Measurements from ENCODE around the gene PTX4. TPM values are rescaled to one million over a fixed set of nuclear protein-coding genes. Genes with fewer than 3 reads are reported as not detected.
A peak's percentile ranks its signal among the peaks of the same experiment; 100 is the strongest.

Gene PTX4
- total RNA-seq, 1 experiment from 2014 or later: not detected

DNA sequence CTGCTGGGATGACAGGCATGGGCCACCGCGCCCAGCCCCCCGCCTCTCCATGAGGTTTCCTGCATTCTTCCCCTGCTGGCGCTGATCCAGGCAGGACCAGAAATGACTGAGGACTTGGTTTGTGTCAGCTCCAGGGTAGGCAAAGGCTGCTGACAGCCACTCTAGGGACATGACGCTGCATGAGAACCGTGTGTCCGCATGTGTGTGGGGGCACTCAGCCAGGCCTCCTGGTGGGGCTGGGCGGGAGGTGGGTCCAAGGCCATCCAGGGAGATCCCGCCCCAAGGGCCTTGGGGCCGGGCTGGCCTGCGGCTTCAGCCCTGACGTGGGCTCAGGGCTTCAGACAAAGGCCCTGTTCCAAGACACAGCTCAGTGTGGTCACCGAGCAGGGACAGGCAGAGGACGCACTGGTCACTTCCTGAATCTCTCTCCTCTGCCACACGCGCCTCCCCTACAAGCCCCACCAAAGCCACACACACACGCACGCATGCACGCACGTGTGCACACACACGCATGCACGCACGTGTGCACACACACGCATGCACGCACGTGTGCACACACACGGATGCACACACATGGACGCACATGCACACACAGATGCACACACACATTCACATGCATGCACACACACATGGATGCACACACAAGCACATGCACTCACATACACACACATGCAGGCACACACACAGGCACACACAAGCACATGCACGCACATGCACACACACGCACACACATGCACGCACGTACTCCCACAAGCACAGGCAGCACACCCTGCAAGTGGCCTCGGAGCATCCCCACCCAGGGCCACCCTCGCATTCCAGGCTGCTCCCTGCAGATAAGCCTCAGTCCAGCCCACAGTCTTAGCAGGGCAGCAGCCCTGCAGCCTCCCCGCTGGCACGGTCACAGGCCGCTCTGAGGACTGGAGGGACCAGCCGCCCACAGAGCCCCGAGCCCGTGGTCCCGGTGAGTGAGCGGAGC lies 39.4 kb upstream of the PTX4 start:
- H3K79me2 ChIP-seq (ENCODE audit: insufficient read depth, low read length): no peaks in the 10 kb centered on the region
- H3K4me3 Mint-ChIP-seq: peak overlapping the region in 1 of 2 experiments; percentile 6; a peak in 1 of 5 replicates
- no peak overlapping the region for H2BK120ac ChIP-seq (ENCODE audit: low read depth, low read length, poor library complexity, severe bottlenecking)
- no peak overlapping the region for H3K4me2 ChIP-seq (ENCODE audit: insufficient read depth, insufficient read length, low read length)
- H3K27ac Mint-ChIP-seq: peak overlapping the region; percentile 70 to 93 (median 89); a peak in 4 of 7 replicates
- H3K79me1 ChIP-seq (ENCODE audit: insufficient read depth, low read depth, low read length, poor library complexity, severe bottlenecking): no peaks in the 10 kb centered on the region
- H4K8ac ChIP-seq (replicated peaks; ENCODE audit: insufficient read length, low read depth, low read length): no peak overlapping the region
- no peaks in the 10 kb centered on the region; a peak in 1 of 5 replicates for H3K9me3 Mint-ChIP-seq
- H2AFZ ChIP-seq (ENCODE audit: low read length): no peak overlapping the region
- peaks cover 0 to 4% (median 0%) of the 10 kb centered on the region in 3 experiments; a peak in 2 of 7 replicates for H3K36me3 Mint-ChIP-seq (ENCODE audit: insufficient read depth in 1 of 3, low read depth in 3 of 3)
- H2BK5ac ChIP-seq (ENCODE audit: insufficient read length, low read length): no peak overlapping the region
- no peaks in the 10 kb centered on the region; a peak in 1 of 4 replicates for H3K4me1 Mint-ChIP-seq
- no peak overlapping the region for H3K9ac ChIP-seq (ENCODE audit: extremely low read depth, insufficient read length, low read length)
- H4K20me1 ChIP-seq (ENCODE audit: control insufficient read depth, insufficient read depth, insufficient read length): no peaks in the 10 kb centered on the region
- no CpG with 5 or more reads among the region's 42 CpGs for WGBS (ENCODE audit: extremely low coverage, insufficient read length, low lambda C conversion rate)
- H3K4ac ChIP-seq (ENCODE audit: low read depth, low read length): no peak overlapping the region
- no peak overlapping the region for H4K5ac ChIP-seq (ENCODE audit: insufficient read length, low read depth, low read length)
- H3K9me3 ChIP-seq (ENCODE audit: control insufficient read depth, low read depth, low read length): no peaks in the 10 kb centered on the region
- DNase-seq: no peak
- H3K27ac ChIP-seq (ENCODE audit: insufficient read length, low read depth, low read length): no peak overlapping the region
- no peak overlapping the region for H2BK20ac ChIP-seq (ENCODE audit: low read depth, low read length, poor library complexity, severe bottlenecking)
- H3K23ac ChIP-seq (ENCODE audit: insufficient read length, low read depth, low read length): no peak overlapping the region
- TF ChIP-seq, protein P1, sequence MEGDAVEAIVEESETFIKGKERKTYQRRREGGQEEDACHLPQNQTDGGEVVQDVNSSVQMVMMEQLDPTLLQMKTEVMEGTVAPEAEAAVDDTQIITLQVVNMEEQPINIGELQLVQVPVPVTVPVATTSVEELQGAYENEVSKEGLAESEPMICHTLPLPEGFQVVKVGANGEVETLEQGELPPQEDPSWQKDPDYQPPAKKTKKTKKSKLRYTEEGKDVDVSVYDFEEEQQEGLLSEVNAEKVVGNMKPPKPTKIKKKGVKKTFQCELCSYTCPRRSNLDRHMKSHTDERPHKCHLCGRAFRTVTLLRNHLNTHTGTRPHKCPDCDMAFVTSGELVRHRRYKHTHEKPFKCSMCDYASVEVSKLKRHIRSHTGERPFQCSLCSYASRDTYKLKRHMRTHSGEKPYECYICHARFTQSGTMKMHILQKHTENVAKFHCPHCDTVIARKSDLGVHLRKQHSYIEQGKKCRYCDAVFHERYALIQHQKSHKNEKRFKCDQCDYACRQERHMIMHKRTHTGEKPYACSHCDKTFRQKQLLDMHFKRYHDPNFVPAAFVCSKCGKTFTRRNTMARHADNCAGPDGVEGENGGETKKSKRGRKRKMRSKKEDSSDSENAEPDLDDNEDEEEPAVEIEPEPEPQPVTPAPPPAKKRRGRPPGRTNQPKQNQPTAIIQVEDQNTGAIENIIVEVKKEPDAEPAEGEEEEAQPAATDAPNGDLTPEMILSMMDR (conservative IDR thresholded peaks at IDR 0.05): no peak
- H2BK12ac ChIP-seq (ENCODE audit: insufficient read length, low read depth, low read length): no peak overlapping the region
- H3K27me3 ChIP-seq (ENCODE audit: insufficient read depth, low read length): no peaks in the 10 kb centered on the region
- no peaks in the 10 kb centered on the region for H3K27me3 Mint-ChIP-seq (ENCODE audit: low read depth)
- no peak overlapping the region for H3K18ac ChIP-seq (ENCODE audit: insufficient read length, low read depth, low read length)
- H4K91ac ChIP-seq (ENCODE audit: insufficient read length, low read depth, low read length): no peak overlapping the region
- no peak overlapping the region for H3K14ac ChIP-seq (ENCODE audit: insufficient read depth, low read length)
- no peak overlapping the region for H3T11ph ChIP-seq (ENCODE audit: low read length)
- H3K23me2 ChIP-seq (ENCODE audit: insufficient read length, low read depth, low read length, poor library complexity, severe bottlenecking): no peaks in the 10 kb centered on the region
- no peak overlapping the region for H2BK15ac ChIP-seq (ENCODE audit: low read depth, low read length)
- H2AK5ac ChIP-seq (ENCODE audit: insufficient read length, low read length): no peak overlapping the region
- no peak overlapping the region for H3K56ac ChIP-seq (ENCODE audit: insufficient read length, low read depth, low read length)
- no peaks in the 10 kb centered on the region for H3K4me1 ChIP-seq (ENCODE audit: insufficient read depth, low read length)

Data from H9 (cell line).